NT2/D1 (cell line): Measurements from ENCODE around the gene REC114.

Experiments
- SUZ12 ChIP-seq: IDR thresholded peaks from 2 replicates; pipeline ENCODE4 v1.6.1; 2011; ENCODE audit not compliant: insufficient read length, insufficient read depth; ENCODE audit errors: extremely low read depth
- YY1 ChIP-seq: IDR thresholded peaks from 2 replicates; pipeline ENCODE4 v1.6.1; 2011; ENCODE audit not compliant: insufficient read length, insufficient read depth
- ZNF274 ChIP-seq: IDR thresholded peaks from 2 replicates; pipeline ENCODE4 v1.6.1; 2011; ENCODE audit warnings: mild to moderate bottlenecking, low read depth, low read length

- no peak for TF ChIP-seq YY1
- TF ChIP-seq SUZ12: no peak
- TF ChIP-seq ZNF274: no peak
These were observed 126.4 kb downstream of the REC114 start for GRCh38 chr15:73569361-73569760.
